HFFc6 (cell line): ENCODE results near the gene MMP17. TPM values are rescaled to one million over a fixed set of nuclear protein-coding genes. Genes with fewer than 3 reads are reported as not detected.
"Not testable (repeated sequence)": the region's sequence is repeated elsewhere in the genome, so short reads cannot be mapped to it uniquely, and the experiment has no call there.

Source experiments
- DNase-seq: peaks from one replicate; pipeline ENCODE4 v3.0.0-alpha.2; 2018
- H3K27ac Mint-ChIP-seq: 2 replicates; pipeline ENCODE4 v1.8.0; 2020; ENCODE audit warnings: mild to moderate bottlenecking, mixed read lengths
- H3K27me3 Mint-ChIP-seq: 2 replicates; pipeline ENCODE4 v1.8.0; 2021; ENCODE audit warnings: mild to moderate bottlenecking, moderate library complexity, mixed read lengths; ENCODE audit not compliant: insufficient read depth
- H3K36me3 Mint-ChIP-seq: 2 replicates; pipeline ENCODE4 v1.8.0; 2021; ENCODE audit warnings: low read depth, mixed read lengths
- H3K4me1 Mint-ChIP-seq: 2 replicates; pipeline ENCODE4 v1.8.0; 2020; ENCODE audit warnings: low read depth, mixed read lengths
- H3K4me3 Mint-ChIP-seq: 2 replicates; pipeline ENCODE4 v1.8.0; 2020; ENCODE audit warnings: mild to moderate bottlenecking, moderate library complexity, mixed read lengths
- H3K9me3 Mint-ChIP-seq: 2 replicates; pipeline ENCODE4 v1.8.0; 2020; ENCODE audit warnings: mild to moderate bottlenecking, mixed read lengths
- CTCF ChIP-seq: fragments of 200-600 bp; sonication (generic); IDR thresholded peaks from 2 replicates; pipeline ENCODE4 v1.5.0; 2021; ENCODE audit warnings: antibody characterized with exemption, mild to moderate bottlenecking
- total RNA-seq, 6 experiments: library from RNA; stranded (reverse); fragmentation: NEBNext Ultra II Directional; extraction: Animal tissue kit (Norgen Biotek cat#: 25700); gene quantifications; 2 replicates in 1 of 6; 3 replicates in 5 of 6; pipeline ENCODE4 v1.2.3, GENCODE V29; 2021

Gene MMP17
- total RNA-seq, 6 experiments from 2014 or later, result 23.9 to 31.5 (median 26.6) TPM

GRCh38 chr12:131872154-131873051 is 44.2 kb downstream of the MMP17 start:
- no peaks in the 10 kb centered on the region for H3K36me3 Mint-ChIP-seq
- H3K27ac Mint-ChIP-seq, result peak overlapping the region; percentile 89
- H3K4me3 Mint-ChIP-seq, result peak overlapping the region; percentile 58
- peaks cover 26% of the 10 kb centered on the region for H3K4me1 Mint-ChIP-seq
- no peak for TF ChIP-seq CTCF
- peaks cover 5% of the 10 kb centered on the region for H3K27me3 Mint-ChIP-seq
- no peaks in the 10 kb centered on the region for H3K9me3 Mint-ChIP-seq
- peak; percentile 98 for DNase-seq

GRCh38 chr12:131873293-131873692 is 45.1 kb downstream of the MMP17 start:
- no peaks in the 10 kb centered on the region for H3K9me3 Mint-ChIP-seq
- TF ChIP-seq CTCF, result no peak
- DNase-seq, result no peak
- no peaks in the 10 kb centered on the region for H3K36me3 Mint-ChIP-seq
- no peak overlapping the region for H3K4me3 Mint-ChIP-seq
- H3K27ac Mint-ChIP-seq, result no peak overlapping the region
- H3K4me1 Mint-ChIP-seq, result peaks cover 26% of the 10 kb centered on the region
- peaks cover 6% of the 10 kb centered on the region for H3K27me3 Mint-ChIP-seq

GRCh38 chr12:131874972-131875371 is 46.8 kb downstream of the MMP17 start:
- H3K36me3 Mint-ChIP-seq, H3K9me3 Mint-ChIP-seq: not testable (repeated sequence)
- peaks cover 20% of the 10 kb centered on the region for H3K27me3 Mint-ChIP-seq

GRCh38 chr12:131877216-131877615 is 49.0 kb downstream of the MMP17 start:
- not testable (repeated sequence) for H3K9me3 Mint-ChIP-seq, H3K36me3 Mint-ChIP-seq, DNase-seq, H3K27ac Mint-ChIP-seq, H3K4me3 Mint-ChIP-seq
- Mint-ChIP-seq H3K4me1 (peaks cover 11% of the 10 kb centered on the region), H3K27me3 (peaks cover 24% of the 10 kb centered on the region)

More at GRCh38 chr12:131874972-131875371, 46.8 kb downstream of the MMP17 start:
- not testable (repeated sequence) for H3K27ac Mint-ChIP-seq, DNase-seq, H3K4me3 Mint-ChIP-seq
- H3K4me1 Mint-ChIP-seq, result peaks cover 22% of the 10 kb centered on the region

GRCh38 chr12:131878436-131878835 is 50.2 kb downstream of the MMP17 start:
- not testable (repeated sequence) for H3K36me3 Mint-ChIP-seq, H3K9me3 Mint-ChIP-seq, DNase-seq, H3K4me3 Mint-ChIP-seq, H3K27ac Mint-ChIP-seq, H3K4me1 Mint-ChIP-seq
- H3K27me3 Mint-ChIP-seq, result peaks cover 24% of the 10 kb centered on the region

- Mint-ChIP-seq H3K4me3 (no peak overlapping the region), H3K9me3 (peaks cover 12% of the 10 kb centered on the region), H3K4me1 (peaks cover 9% of the 10 kb centered on the region; the same call in 1 of the 2 replicates), H3K36me3 (peaks cover 8% of the 10 kb centered on the region), H3K27me3 (peaks cover 22% of the 10 kb centered on the region), H3K27ac (no peak overlapping the region)
- TF ChIP-seq CTCF, result peak; percentile 21; the same call in 1 of the 2 replicates
- no peak for DNase-seq
Observed at GRCh38 chr12:131882804-131883520, 54.8 kb downstream of the MMP17 start.

GRCh38 chr12:131883521-131883900 is 55.3 kb downstream of the MMP17 start:
- peak; percentile 5 for TF ChIP-seq CTCF
- Mint-ChIP-seq H3K9me3 (peaks cover 12% of the 10 kb centered on the region), H3K27ac (no peak overlapping the region), H3K27me3 (peaks cover 18% of the 10 kb centered on the region), H3K36me3 (peaks cover 8% of the 10 kb centered on the region), H3K4me1 (peaks cover 9% of the 10 kb centered on the region; the same call in 1 of the 2 replicates), H3K4me3 (no peak overlapping the region)
- no peak for DNase-seq

GRCh38 chr12:131885076-131885475 is 56.9 kb downstream of the MMP17 start:
- H3K36me3 Mint-ChIP-seq, H3K4me1 Mint-ChIP-seq, DNase-seq, H3K4me3 Mint-ChIP-seq, H3K27ac Mint-ChIP-seq, H3K27me3 Mint-ChIP-seq: not testable (repeated sequence)
- H3K9me3 Mint-ChIP-seq, result peaks cover 12% of the 10 kb centered on the region
